ENCODE results near the gene SYNGR3.

- no peak for TF ChIP-seq EP300 (IDR thresholded peaks at IDR 0.05)
- TF ChIP-seq, protein P1, sequence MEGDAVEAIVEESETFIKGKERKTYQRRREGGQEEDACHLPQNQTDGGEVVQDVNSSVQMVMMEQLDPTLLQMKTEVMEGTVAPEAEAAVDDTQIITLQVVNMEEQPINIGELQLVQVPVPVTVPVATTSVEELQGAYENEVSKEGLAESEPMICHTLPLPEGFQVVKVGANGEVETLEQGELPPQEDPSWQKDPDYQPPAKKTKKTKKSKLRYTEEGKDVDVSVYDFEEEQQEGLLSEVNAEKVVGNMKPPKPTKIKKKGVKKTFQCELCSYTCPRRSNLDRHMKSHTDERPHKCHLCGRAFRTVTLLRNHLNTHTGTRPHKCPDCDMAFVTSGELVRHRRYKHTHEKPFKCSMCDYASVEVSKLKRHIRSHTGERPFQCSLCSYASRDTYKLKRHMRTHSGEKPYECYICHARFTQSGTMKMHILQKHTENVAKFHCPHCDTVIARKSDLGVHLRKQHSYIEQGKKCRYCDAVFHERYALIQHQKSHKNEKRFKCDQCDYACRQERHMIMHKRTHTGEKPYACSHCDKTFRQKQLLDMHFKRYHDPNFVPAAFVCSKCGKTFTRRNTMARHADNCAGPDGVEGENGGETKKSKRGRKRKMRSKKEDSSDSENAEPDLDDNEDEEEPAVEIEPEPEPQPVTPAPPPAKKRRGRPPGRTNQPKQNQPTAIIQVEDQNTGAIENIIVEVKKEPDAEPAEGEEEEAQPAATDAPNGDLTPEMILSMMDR (IDR thresholded peaks at IDR 0.05) = no peak
Measured at GRCh38 chr16:1945559-1946391, 44.0 kb upstream of the SYNGR3 start.
